ENCODE results near the gene NRIP3. TPM values are rescaled to one million over a fixed set of nuclear protein-coding genes. Genes with fewer than 3 reads are reported as not detected.
A peak's percentile ranks its signal among the peaks of the same experiment; 100 is the strongest.

NRIP3 gene
- total and polyA plus RNA-seq, 11 donors: 0.23 to 3.4 (median 0.58) TPM

- intact Hi-C loops (cut with DNase I): no loop called here
- Histone ChIP-seq H3K36me3 (no peaks in the 10 kb centered on the region), H3K9me3 (no peaks in the 10 kb centered on the region), H3K4me3 (no peak overlapping the region), H3K4me1 (peaks cover 0 to 39% (median 16%) of the 10 kb centered on the region in 12 donors), H3K27ac (peak overlapping the region in 1 of 12 donors; percentile 28), H3K27me3 (peaks cover 0 to 45% (median 23%) of the 10 kb centered on the region in 9 donors)
- 78 to 84% (median 82%) methylated on average over 6 of the region's 6 CpGs for WGBS, 4 donors
- ATAC-seq (peak in 1 of 4 donors; percentile 59), DNase-seq (no peak)
- TF ChIP-seq CTCF (IDR thresholded peaks at IDR 0.05) (no peak), POLR2A (IDR thresholded peaks at IDR 0.05) (no peak)
Measured at GRCh38 chr11:9001736-9002135, 2.1 kb downstream of the NRIP3 start.

GRCh38 chr11:8998017-8998416 is 5.8 kb downstream of the NRIP3 start:
- H3K4me3 ChIP-seq: no peak overlapping the region
- no peak for TF ChIP-seq CTCF (IDR thresholded peaks at IDR 0.05)
- TF ChIP-seq POLR2A (IDR thresholded peaks at IDR 0.05): no peak
- intact Hi-C loops (cut with DNase I): no loop called here
- no peak overlapping the region for H3K27ac ChIP-seq
- H3K4me1 ChIP-seq: peaks cover 0 to 18% (median 2%) of the 10 kb centered on the region in 12 donors
- WGBS, 4 donors: 79 to 97% (median 91%) methylated on average over 2 of the region's 2 CpGs
- H3K36me3 ChIP-seq: no peaks in the 10 kb centered on the region
- DNase-seq: no peak
- no peak for ATAC-seq
- H3K9me3 ChIP-seq: no peaks in the 10 kb centered on the region
- peaks cover 0 to 36% (median 23%) of the 10 kb centered on the region in 9 donors for H3K27me3 ChIP-seq

- DNase-seq: no peak
- Histone ChIP-seq H3K9me3 (no peaks in the 10 kb centered on the region), H3K27ac (no peak overlapping the region), H3K4me1 (peaks cover 0 to 13% (median 0%) of the 10 kb centered on the region in 12 donors), H3K4me3 (no peak overlapping the region), H3K27me3 (peaks cover 0 to 30% (median 20%) of the 10 kb centered on the region in 9 donors), H3K36me3 (no peaks in the 10 kb centered on the region)
- TF ChIP-seq CTCF (IDR thresholded peaks at IDR 0.05) (no peak), POLR2A (IDR thresholded peaks at IDR 0.05) (no peak)
- intact Hi-C loops (cut with DNase I): no loop called here
- no peak for ATAC-seq
- 84 to 89% (median 88%) methylated on average over 3 of the region's 3 CpGs for WGBS, 4 donors
Measured at GRCh38 chr11:8997451-8997850, 6.3 kb downstream of the NRIP3 start.

GRCh38 chr11:8989453-8989852 is 14.3 kb downstream of the NRIP3 start:
- H3K27me3 ChIP-seq: no peaks in the 10 kb centered on the region
- no peak overlapping the region for H3K27ac ChIP-seq
- peaks cover 0 to 10% (median 0%) of the 10 kb centered on the region in 12 donors for H3K4me1 ChIP-seq
- intact Hi-C loops (cut with DNase I): no loop called here
- no peak overlapping the region for H3K4me3 ChIP-seq
- WGBS, 4 donors: 80 to 95% (median 91%) methylated on average over 1 of the region's 1 CpG
- ATAC-seq (no peak), DNase-seq (no peak)
- TF ChIP-seq POLR2A (IDR thresholded peaks at IDR 0.05) (no peak), CTCF (IDR thresholded peaks at IDR 0.05) (no peak)
- H3K36me3 ChIP-seq: no peaks in the 10 kb centered on the region
- no peaks in the 10 kb centered on the region for H3K9me3 ChIP-seq

Data from heart left ventricle (tissue), 16 donors.